Ovary (tissue), 3 donors: ENCODE measurements around the gene SLC26A1.

ENCODE experiments used
- EP300 ChIP-seq: sonication (generic); formaldehyde crosslinking; IDR thresholded peaks from one replicate; pipeline ENCODE4 v1.6.1; 2017; ENCODE audit warnings: antibody characterized with exemption
- TF ChIP-seq, protein P1 (sequence below), 3 donors: fragments of 450-650 bp in 2 of 3; fragments of 200-600 bp in 1 of 3; IDR thresholded peaks; one replicate each; pipeline versions ENCODE4 v1.5.1 to v1.8.0; 2016 to 2022; ENCODE audit warnings: antibody characterized with exemption in 3 of 3, mild to moderate bottlenecking in 1 of 3
- donor health status: DM: no; HTN: no; CAD: no.

DNA sequence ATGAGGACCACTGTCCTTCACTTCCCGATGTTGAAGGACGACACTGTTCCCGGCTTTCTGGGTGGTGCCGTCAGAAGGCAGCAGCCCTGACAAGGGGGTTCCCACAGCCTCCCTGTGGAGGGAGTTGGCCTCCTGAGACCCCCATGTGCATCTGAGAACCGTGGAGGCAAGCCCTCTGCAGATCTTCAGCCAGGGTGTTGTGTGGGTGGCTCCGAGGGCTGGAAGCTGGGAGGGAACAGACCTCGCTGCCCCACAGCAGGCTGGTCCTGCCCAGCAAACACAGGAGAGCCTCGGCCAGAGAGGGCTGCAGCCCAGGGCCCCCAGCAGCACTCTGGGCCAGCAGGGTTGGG is 36.0 kb downstream of the SLC26A1 start:
- TF ChIP-seq, protein P1, sequence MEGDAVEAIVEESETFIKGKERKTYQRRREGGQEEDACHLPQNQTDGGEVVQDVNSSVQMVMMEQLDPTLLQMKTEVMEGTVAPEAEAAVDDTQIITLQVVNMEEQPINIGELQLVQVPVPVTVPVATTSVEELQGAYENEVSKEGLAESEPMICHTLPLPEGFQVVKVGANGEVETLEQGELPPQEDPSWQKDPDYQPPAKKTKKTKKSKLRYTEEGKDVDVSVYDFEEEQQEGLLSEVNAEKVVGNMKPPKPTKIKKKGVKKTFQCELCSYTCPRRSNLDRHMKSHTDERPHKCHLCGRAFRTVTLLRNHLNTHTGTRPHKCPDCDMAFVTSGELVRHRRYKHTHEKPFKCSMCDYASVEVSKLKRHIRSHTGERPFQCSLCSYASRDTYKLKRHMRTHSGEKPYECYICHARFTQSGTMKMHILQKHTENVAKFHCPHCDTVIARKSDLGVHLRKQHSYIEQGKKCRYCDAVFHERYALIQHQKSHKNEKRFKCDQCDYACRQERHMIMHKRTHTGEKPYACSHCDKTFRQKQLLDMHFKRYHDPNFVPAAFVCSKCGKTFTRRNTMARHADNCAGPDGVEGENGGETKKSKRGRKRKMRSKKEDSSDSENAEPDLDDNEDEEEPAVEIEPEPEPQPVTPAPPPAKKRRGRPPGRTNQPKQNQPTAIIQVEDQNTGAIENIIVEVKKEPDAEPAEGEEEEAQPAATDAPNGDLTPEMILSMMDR (IDR thresholded peaks at IDR 0.05), result no peak
- no peak for TF ChIP-seq EP300
